ENCODE results near the gene TBC1D22B. TPM values are rescaled to one million over a fixed set of nuclear protein-coding genes. Genes with fewer than 3 reads are reported as not detected.
"Not testable (repeated sequence)": the region's sequence is repeated elsewhere in the genome, so short reads cannot be mapped to it uniquely, and the experiment has no call there.

Gene TBC1D22B
- total and polyA plus RNA-seq, 4 donors: 3.9 to 17.0 (median 7.7) TPM

- 15 to 37% methylated on average over 4 of the region's 4 CpGs for WGBS, 2 donors
- peaks cover 0 to 3% of the 10 kb centered on the region in 2 donors for H3K36me3 ChIP-seq (ENCODE audit: control insufficient read depth in 1 of 2, insufficient read depth in 2 of 2, low read length in 1 of 2)
- DNase-seq (no peak), ATAC-seq (ENCODE audit: low FRiP score) (no peak)
- H3K9me3 ChIP-seq (ENCODE audit: control insufficient read depth, low read length): no peaks in the 10 kb centered on the region
- peaks cover 0 to 2% of the 10 kb centered on the region in 2 donors for H3K4me1 ChIP-seq (ENCODE audit: control insufficient read depth in 1 of 2, insufficient read depth in 2 of 2, low read length in 2 of 2)
- no peak overlapping the region for H3K4me3 ChIP-seq (ENCODE audit: low read length in 2 of 2)
- intact Hi-C loops (cut with DNase I): loop anchor here (10.0 kb wide), 1 partner anchor 370 kb away; the partner anchor contains the start of gene MDGA1 (in 2 of the 2)
- H3K27ac ChIP-seq (ENCODE audit: low read depth in 1 of 2, low read length in 2 of 2): peak overlapping the region in 1 of 2 donors; percentile 42
- H3K27me3 ChIP-seq (ENCODE audit: control insufficient read depth in 1 of 2, insufficient read depth in 2 of 2, low read length in 1 of 2): no peaks in the 10 kb centered on the region
Measured at GRCh38 chr6:37324131-37325033, 66.8 kb downstream of the TBC1D22B start.

GRCh38 chr6:37330345-37330744 is 72.8 kb downstream of the TBC1D22B start:
- H3K36me3 ChIP-seq (ENCODE audit: control insufficient read depth in 1 of 2, insufficient read depth in 2 of 2, low read length in 1 of 2); H3K4me1 ChIP-seq (ENCODE audit: control insufficient read depth in 1 of 2, insufficient read depth in 2 of 2, low read length in 2 of 2); H3K27ac ChIP-seq (ENCODE audit: low read depth in 1 of 2, low read length in 2 of 2); ATAC-seq (ENCODE audit: low FRiP score); H3K27me3 ChIP-seq (ENCODE audit: control insufficient read depth in 1 of 2, insufficient read depth in 2 of 2, low read length in 1 of 2); H3K4me3 ChIP-seq (ENCODE audit: low read length in 2 of 2); DNase-seq; H3K9me3 ChIP-seq (ENCODE audit: control insufficient read depth, low read length); intact Hi-C loops (cut with DNase I): not testable (repeated sequence)
- 96% methylated on average over 10 of the region's 10 CpGs for WGBS, 2 donors

GRCh38 chr6:37331047-37331446 is 73.5 kb downstream of the TBC1D22B start:
- ATAC-seq (ENCODE audit: low FRiP score): no peak
- H3K27me3 ChIP-seq (ENCODE audit: control insufficient read depth in 1 of 2, insufficient read depth in 2 of 2, low read length in 1 of 2): no peaks in the 10 kb centered on the region
- intact Hi-C loops (cut with DNase I): no loop called here
- WGBS, 2 donors: 92 to 95% methylated on average over 13 of the region's 13 CpGs
- H3K27ac ChIP-seq (ENCODE audit: low read depth in 1 of 2, low read length in 2 of 2): no peak overlapping the region
- no peak for DNase-seq
- H3K4me1 ChIP-seq (ENCODE audit: control insufficient read depth in 1 of 2, insufficient read depth in 2 of 2, low read length in 2 of 2): no peaks in the 10 kb centered on the region
- H3K36me3 ChIP-seq (ENCODE audit: control insufficient read depth in 1 of 2, insufficient read depth in 2 of 2, low read length in 1 of 2): no peaks in the 10 kb centered on the region
- H3K9me3 ChIP-seq (ENCODE audit: control insufficient read depth, low read length): no peaks in the 10 kb centered on the region
- no peak overlapping the region for H3K4me3 ChIP-seq (ENCODE audit: low read length in 2 of 2)

GRCh38 chr6:37332894-37333293 is 75.3 kb downstream of the TBC1D22B start:
- Histone ChIP-seq H3K9me3 (ENCODE audit: control insufficient read depth, low read length) (no peaks in the 10 kb centered on the region), H3K27ac (ENCODE audit: low read depth in 1 of 2, low read length in 2 of 2) (no peak overlapping the region), H3K4me1 (ENCODE audit: control insufficient read depth in 1 of 2, insufficient read depth in 2 of 2, low read length in 2 of 2) (no peaks in the 10 kb centered on the region), H3K36me3 (ENCODE audit: control insufficient read depth in 1 of 2, insufficient read depth in 2 of 2, low read length in 1 of 2) (no peaks in the 10 kb centered on the region), H3K27me3 (ENCODE audit: control insufficient read depth in 1 of 2, insufficient read depth in 2 of 2, low read length in 1 of 2) (no peaks in the 10 kb centered on the region), H3K4me3 (ENCODE audit: low read length in 2 of 2) (no peak overlapping the region)
- 91 to 92% methylated on average over 1 of the region's 1 CpG for WGBS, 2 donors
- no peak for DNase-seq
- intact Hi-C loops (cut with DNase I): no loop called here
- ATAC-seq (ENCODE audit: low FRiP score): no peak

GRCh38 chr6:37334047-37334446 is 76.5 kb downstream of the TBC1D22B start:
- no peaks in the 10 kb centered on the region for H3K9me3 ChIP-seq (ENCODE audit: control insufficient read depth, low read length)
- no peak for ATAC-seq (ENCODE audit: low FRiP score)
- H3K36me3 ChIP-seq (ENCODE audit: control insufficient read depth in 1 of 2, insufficient read depth in 2 of 2, low read length in 1 of 2): no peaks in the 10 kb centered on the region
- H3K4me1 ChIP-seq (ENCODE audit: control insufficient read depth in 1 of 2, insufficient read depth in 2 of 2, low read length in 2 of 2): no peaks in the 10 kb centered on the region
- no peak overlapping the region for H3K27ac ChIP-seq (ENCODE audit: low read depth in 1 of 2, low read length in 2 of 2)
- no peaks in the 10 kb centered on the region for H3K27me3 ChIP-seq (ENCODE audit: control insufficient read depth in 1 of 2, insufficient read depth in 2 of 2, low read length in 1 of 2)
- H3K4me3 ChIP-seq (ENCODE audit: low read length in 2 of 2): no peak overlapping the region
- no peak for DNase-seq
- intact Hi-C loops (cut with DNase I): no loop called here

- ATAC-seq (ENCODE audit: low FRiP score); DNase-seq; intact Hi-C loops (cut with DNase I); H3K36me3 ChIP-seq (ENCODE audit: control insufficient read depth in 1 of 2, insufficient read depth in 2 of 2, low read length in 1 of 2); H3K4me1 ChIP-seq (ENCODE audit: control insufficient read depth in 1 of 2, insufficient read depth in 2 of 2, low read length in 2 of 2); H3K4me3 ChIP-seq (ENCODE audit: low read length in 2 of 2); H3K27ac ChIP-seq (ENCODE audit: low read depth in 1 of 2, low read length in 2 of 2); H3K9me3 ChIP-seq (ENCODE audit: control insufficient read depth, low read length); H3K27me3 ChIP-seq (ENCODE audit: control insufficient read depth in 1 of 2, insufficient read depth in 2 of 2, low read length in 1 of 2): not testable (repeated sequence)
- 92 to 95% methylated on average over 3 of the region's 3 CpGs for whole genome bisulfite sequencing, 2 donors
Measured at GRCh38 chr6:37338317-37338716, 80.7 kb downstream of the TBC1D22B start.

GRCh38 chr6:37338745-37339255 is 81.2 kb downstream of the TBC1D22B start:
- Histone ChIP-seq H3K4me1 (ENCODE audit: control insufficient read depth in 1 of 2, insufficient read depth in 2 of 2, low read length in 2 of 2) (no peaks in the 10 kb centered on the region), H3K27me3 (ENCODE audit: control insufficient read depth in 1 of 2, insufficient read depth in 2 of 2, low read length in 1 of 2) (no peaks in the 10 kb centered on the region), H3K27ac (ENCODE audit: low read depth in 1 of 2, low read length in 2 of 2) (no peak overlapping the region), H3K9me3 (ENCODE audit: control insufficient read depth, low read length) (no peaks in the 10 kb centered on the region), H3K36me3 (ENCODE audit: control insufficient read depth in 1 of 2, insufficient read depth in 2 of 2, low read length in 1 of 2) (no peaks in the 10 kb centered on the region), H3K4me3 (ENCODE audit: low read length in 2 of 2) (no peak overlapping the region)
- DNase-seq (no peak), ATAC-seq (ENCODE audit: low FRiP score) (no peak)
- WGBS, 2 donors: 95% methylated on average over 5 of the region's 5 CpGs
- intact Hi-C loops (cut with DNase I): no loop called here

GRCh38 chr6:37339741-37340638 is 82.4 kb downstream of the TBC1D22B start:
- H3K9me3 ChIP-seq (ENCODE audit: control insufficient read depth, low read length): no peaks in the 10 kb centered on the region
- ATAC-seq (ENCODE audit: low FRiP score) (no peak), DNase-seq (no peak)
- intact Hi-C loops (cut with DNase I): no loop called here
- no peaks in the 10 kb centered on the region for H3K27me3 ChIP-seq (ENCODE audit: control insufficient read depth in 1 of 2, insufficient read depth in 2 of 2, low read length in 1 of 2)
- no peak overlapping the region for H3K27ac ChIP-seq (ENCODE audit: low read depth in 1 of 2, low read length in 2 of 2)
- no peaks in the 10 kb centered on the region for H3K36me3 ChIP-seq (ENCODE audit: control insufficient read depth in 1 of 2, insufficient read depth in 2 of 2, low read length in 1 of 2)
- 78 to 79% methylated on average over 5 of the region's 5 CpGs for WGBS, 2 donors
- no peaks in the 10 kb centered on the region for H3K4me1 ChIP-seq (ENCODE audit: control insufficient read depth in 1 of 2, insufficient read depth in 2 of 2, low read length in 2 of 2)
- no peak overlapping the region for H3K4me3 ChIP-seq (ENCODE audit: low read length in 2 of 2)

Data from aorta (tissue), 5 donors.